GM12801 (cell line): ENCODE measurements around the gene CLTB.

ENCODE experiments used
- TF ChIP-seq, protein P1 (sequence below): IDR thresholded peaks from one replicate; pipeline ENCODE4 v1.5.1; 2011; ENCODE audit warnings: control low read depth; ENCODE audit not compliant: insufficient read length; ENCODE audit errors: extremely low read depth

CLTB gene

DNA sequence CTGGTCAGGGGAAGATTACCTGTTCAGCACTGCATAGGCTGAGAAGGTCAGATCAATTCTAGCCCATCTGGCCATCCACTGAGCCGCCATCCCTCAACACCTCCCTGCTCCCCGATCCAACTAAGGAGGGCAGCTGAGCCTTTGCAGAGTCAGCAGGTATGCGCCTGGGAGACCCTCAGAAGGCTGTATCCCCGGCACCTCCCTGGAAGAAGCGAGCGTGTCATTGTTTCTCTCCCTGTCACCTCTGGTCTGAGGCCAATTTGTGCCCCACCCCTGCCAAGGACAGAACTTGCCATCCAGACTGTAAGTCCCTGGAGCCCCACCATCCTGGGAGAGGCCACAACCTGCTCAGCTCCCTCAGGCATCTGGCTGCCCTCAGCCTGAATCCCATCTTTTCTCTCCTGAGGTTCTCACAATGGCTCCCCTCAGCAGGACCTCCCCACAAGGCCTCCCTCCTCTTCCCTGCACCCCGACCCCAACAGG is 2.6 kb downstream of the CLTB start:
- TF ChIP-seq, protein P1, sequence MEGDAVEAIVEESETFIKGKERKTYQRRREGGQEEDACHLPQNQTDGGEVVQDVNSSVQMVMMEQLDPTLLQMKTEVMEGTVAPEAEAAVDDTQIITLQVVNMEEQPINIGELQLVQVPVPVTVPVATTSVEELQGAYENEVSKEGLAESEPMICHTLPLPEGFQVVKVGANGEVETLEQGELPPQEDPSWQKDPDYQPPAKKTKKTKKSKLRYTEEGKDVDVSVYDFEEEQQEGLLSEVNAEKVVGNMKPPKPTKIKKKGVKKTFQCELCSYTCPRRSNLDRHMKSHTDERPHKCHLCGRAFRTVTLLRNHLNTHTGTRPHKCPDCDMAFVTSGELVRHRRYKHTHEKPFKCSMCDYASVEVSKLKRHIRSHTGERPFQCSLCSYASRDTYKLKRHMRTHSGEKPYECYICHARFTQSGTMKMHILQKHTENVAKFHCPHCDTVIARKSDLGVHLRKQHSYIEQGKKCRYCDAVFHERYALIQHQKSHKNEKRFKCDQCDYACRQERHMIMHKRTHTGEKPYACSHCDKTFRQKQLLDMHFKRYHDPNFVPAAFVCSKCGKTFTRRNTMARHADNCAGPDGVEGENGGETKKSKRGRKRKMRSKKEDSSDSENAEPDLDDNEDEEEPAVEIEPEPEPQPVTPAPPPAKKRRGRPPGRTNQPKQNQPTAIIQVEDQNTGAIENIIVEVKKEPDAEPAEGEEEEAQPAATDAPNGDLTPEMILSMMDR, result no peak

DNA sequence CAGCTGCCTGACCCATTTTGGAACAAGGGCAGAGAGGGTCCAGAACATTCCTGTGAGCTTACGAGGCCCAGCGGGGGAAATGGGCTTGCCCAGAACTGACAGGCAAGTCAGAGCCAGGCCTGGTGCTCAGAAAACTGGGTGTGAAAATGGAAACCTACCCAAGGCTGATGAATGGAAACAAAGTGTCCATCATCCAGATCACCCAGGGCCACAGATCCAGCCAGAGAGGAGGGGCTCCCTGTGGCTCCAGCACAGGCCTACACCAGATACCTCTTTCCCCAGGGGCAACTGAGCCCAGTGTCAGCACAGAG is 3.1 kb downstream of the CLTB start:
- TF ChIP-seq, protein P1, result no peak

- TF ChIP-seq, protein P1, result no peak
These were observed 3.7 kb downstream of the CLTB start for GRCh38 chr5:176412517-176413254.

DNA sequence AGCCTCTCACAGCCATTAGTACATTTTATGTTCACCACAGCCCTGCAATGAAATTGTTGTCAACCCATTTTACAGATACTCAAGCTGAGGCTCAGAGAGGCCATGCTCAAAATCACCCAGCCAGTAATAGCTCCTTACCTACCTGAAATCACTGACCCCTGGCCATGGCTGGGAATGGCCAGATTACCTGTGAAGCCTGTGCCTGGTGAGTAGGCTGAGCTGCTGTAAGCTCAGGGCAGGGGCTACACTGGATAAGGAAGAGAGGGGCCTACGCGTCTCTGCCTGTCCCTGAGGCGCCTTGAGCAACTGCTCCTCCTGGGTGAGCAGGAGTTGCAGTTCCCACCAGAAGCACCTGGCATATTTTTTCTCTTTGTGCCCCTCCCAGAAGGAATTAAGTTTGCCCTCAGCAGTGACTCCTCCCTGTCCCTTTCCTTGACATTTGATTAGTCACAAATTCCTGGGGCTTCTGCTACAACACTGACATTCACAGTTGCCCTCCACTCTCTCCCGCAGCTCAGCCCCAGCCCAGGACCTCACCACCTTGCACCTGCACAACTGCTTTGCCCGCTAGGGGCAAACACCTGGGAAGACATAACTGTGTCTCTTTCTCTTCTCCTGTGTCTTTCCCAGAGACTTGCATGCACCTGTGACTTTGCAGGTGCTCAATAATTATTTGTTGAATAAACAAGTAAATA is 5.7 kb downstream of the CLTB start:
- TF ChIP-seq, protein P1, result no peak

DNA sequence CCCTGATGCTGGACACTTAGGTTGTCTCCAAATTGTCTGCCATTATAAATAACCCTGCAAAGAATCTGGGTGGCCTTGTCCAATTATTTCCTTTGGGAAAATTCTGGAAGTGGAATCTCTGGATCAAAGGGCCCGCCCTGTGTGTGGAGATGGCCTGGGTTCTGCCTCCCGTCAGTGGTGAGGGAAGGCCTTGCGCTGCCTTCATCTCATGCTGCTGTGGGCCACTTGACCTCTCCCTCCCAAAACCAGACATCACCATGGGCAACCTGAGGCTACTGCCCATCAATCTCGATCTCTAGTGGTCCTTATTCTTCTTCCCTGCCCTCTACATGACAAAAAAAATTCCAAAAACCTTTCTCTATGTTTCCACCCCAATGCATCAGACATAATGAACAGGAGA is 6.6 kb downstream of the CLTB start:
- TF ChIP-seq, protein P1, result no peak

DNA sequence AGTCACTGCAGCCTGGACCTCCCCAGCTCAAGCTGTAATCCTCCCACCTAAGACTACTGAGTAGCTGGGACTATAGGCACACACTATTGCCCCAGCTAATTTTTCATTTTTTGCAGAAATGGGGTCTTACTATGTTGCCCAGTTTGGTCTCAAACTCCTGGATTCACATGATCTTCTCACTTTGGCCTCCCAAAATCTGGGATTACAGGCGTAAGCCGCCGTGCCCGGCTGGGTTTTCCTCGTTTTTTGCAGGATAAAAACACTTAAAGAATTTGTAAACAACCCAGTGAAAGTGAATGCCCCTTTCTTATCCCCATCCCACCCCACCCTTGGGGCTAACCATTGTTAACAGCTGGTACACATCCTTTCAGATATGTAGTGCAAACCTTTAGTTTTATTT is 7.7 kb downstream of the CLTB start:
- TF ChIP-seq, protein P1, result no peak

- TF ChIP-seq, protein P1, result no peak
These were observed 8.7 kb downstream of the CLTB start for GRCh38 chr5:176407456-176408251.
